Measurements from ENCODE around the gene CDC42EP4.

DNA sequence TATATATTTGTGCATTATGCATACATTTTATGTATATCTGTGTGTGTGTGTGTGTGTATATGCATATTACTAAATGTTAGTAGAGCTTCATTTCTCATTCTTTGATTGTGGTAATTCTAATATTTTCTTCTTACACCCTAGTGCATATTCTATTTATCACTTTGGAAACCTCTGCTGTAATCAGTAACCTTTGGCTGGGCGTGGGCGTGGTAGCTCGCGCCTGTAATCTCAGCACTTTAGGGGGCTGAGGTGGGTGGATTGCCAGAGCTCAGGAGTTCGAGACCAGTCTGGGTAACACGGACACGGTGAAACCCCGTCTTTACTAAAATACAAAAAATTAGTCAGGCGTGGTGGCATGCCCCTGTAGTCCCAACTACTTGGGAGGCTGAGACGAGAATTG, 77.1 kb downstream of the CDC42EP4 start:
- TF ChIP-seq CTCF (IDR thresholded peaks at IDR 0.05; ENCODE audit: low read depth, low read length, missing input control) (no peak), RAD21 (IDR thresholded peaks at IDR 0.05) (no peak), YY1 (IDR thresholded peaks at IDR 0.05) (no peak)
- TF ChIP-seq, protein P1, sequence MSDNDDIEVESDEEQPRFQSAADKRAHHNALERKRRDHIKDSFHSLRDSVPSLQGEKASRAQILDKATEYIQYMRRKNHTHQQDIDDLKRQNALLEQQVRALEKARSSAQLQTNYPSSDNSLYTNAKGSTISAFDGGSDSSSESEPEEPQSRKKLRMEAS (IDR thresholded peaks at IDR 0.05) = no peak
